GM12892 (cell line): ENCODE measurements around the gene PLXNB1.

Experiments used
- POLR2A ChIP-seq: IDR thresholded peaks from 2 replicates; pipeline ENCODE4 v1.6.1; 2011; ENCODE audit warnings: low read depth, low read length, control low read depth
- POLR2AphosphoS5 ChIP-seq: IDR thresholded peaks from 2 replicates; pipeline ENCODE4 v1.6.1; 2011; ENCODE audit warnings: low read depth, low read length, control low read depth
- TAF1 ChIP-seq: IDR thresholded peaks from 2 replicates; pipeline ENCODE4 v1.6.1; 2011; ENCODE audit warnings: low read depth, mild to moderate bottlenecking, control low read depth, low read length, borderline replicate concordance

GRCh38 chr3:48364840-48365239, 65.0 kb downstream of the PLXNB1 start:
- no peak for TF ChIP-seq POLR2AphosphoS5
- no peak for TF ChIP-seq POLR2A
- no peak for TF ChIP-seq TAF1
